K562 (cell line): ENCODE results near the gene ZNF428. TPM values are rescaled to one million over a fixed set of nuclear protein-coding genes. Genes with fewer than 3 reads are reported as not detected.

Experiments
- DACH1 ChIP-seq: fragments of 450-650 bp; IDR thresholded peaks from 2 replicates; pipeline ENCODE4 v1.6.1; 2018; ENCODE audit not compliant: partially characterized antibody
- MAFF ChIP-seq: IDR thresholded peaks from 2 replicates; pipeline ENCODE4 v1.6.1; 2012; ENCODE audit warnings: low read length, improper control_type of control experiment
- MCM7 ChIP-seq, 2 experiments: fragments of 450-650 bp; IDR thresholded peaks; 2 replicates each; pipeline ENCODE4 v1.6.1; 2016 to 2018
- NFE2 ChIP-seq: IDR thresholded peaks from 2 replicates; pipeline ENCODE4 v1.6.1; 2014; ENCODE audit warnings: antibody characterized with exemption, low read depth
- RFX1 ChIP-seq: fragments of 450-650 bp; IDR thresholded peaks from 2 replicates; pipeline ENCODE4 v1.6.1; 2016; ENCODE audit warnings: mild to moderate bottlenecking, moderate library complexity
- SIRT6 ChIP-seq: IDR thresholded peaks from one replicate; pipeline ENCODE4 v1.6.1; 2012; ENCODE audit warnings: low read depth, mild to moderate bottlenecking, control low read depth, inconsistent platforms, low read length, moderate library complexity
- STAG1 ChIP-seq: sonication (generic); formaldehyde crosslinking; IDR thresholded peaks from 2 replicates; pipeline ENCODE4 v1.5.0; 2020; ENCODE audit warnings: missing genetic modification reagents, borderline replicate concordance
- TEAD1 ChIP-seq, 2 experiments: fragments of 450-650 bp in 1 of 2; sonication (generic) in 1 of 2; formaldehyde crosslinking; IDR thresholded peaks; 2 replicates each; pipeline versions ENCODE4 v1.4.0 to v1.8.0; 2020 to 2022; ENCODE audit warnings: mild to moderate bottlenecking in 2 of 2, missing genetic modification reagents in 1 of 2
- THRB ChIP-seq: fragments of 450-650 bp; formaldehyde crosslinking; conservative IDR thresholded peaks from 2 replicates; pipeline ENCODE4 v1.4.0; 2022; ENCODE audit warnings: mild to moderate bottlenecking, missing genetic modification characterization
- ZKSCAN1 ChIP-seq: fragments of 150-350 bp; IDR thresholded peaks from 2 replicates; pipeline ENCODE4 v1.6.1; 2016; ENCODE audit warnings: low read depth, low read length
- ZKSCAN8 ChIP-seq: fragments of 200-800 bp; sonication (Bioruptor generic); IDR thresholded peaks from 2 replicates; pipeline ENCODE4 v1.6.1; 2016; ENCODE audit warnings: missing genetic modification characterization, missing compliant biosample characterization
- ZNF584 ChIP-seq: fragments of 200-800 bp; sonication (Bioruptor generic); IDR thresholded peaks from 2 replicates; pipeline ENCODE4 v1.6.1; 2016; ENCODE audit warnings: low read depth, mild to moderate bottlenecking, missing genetic modification characterization, missing compliant biosample characterization
- ZNF592 ChIP-seq: fragments of 450-650 bp; IDR thresholded peaks from 2 replicates; pipeline ENCODE4 v1.6.1; 2017; ENCODE audit warnings: antibody characterized with exemption, mild to moderate bottlenecking
- polyA plus RNA-seq, 8 experiments: library from polyadenylated mRNA; depleted of rRNA in 4 of 8; stranded (reverse) in 5 of 8; unstranded in 3 of 8; fragments of >200 nt; fragmentation: Nextera tagmentation in 2 of 8; fragmentation: Illumina TruSeq in 1 of 8; extraction: Ambion mirVana in 2 of 8; extraction: Trizol in 1 of 8; gene quantifications; 2 replicates each; pipeline versions ENCODE4 v1.2.1 to v1.2.3, GENCODE V29; 2011 to 2014; ENCODE audit warnings: inconsistent platforms in 1 of 8, missing spikeins in 1 of 8
- total RNA-seq, 7 experiments: library from RNA; depleted of rRNA in 6 of 7; stranded (reverse); fragments of >200 nt in 6 of 7; fragmentation: Illumina TruSeq in 2 of 7; extraction: Trizol in 2 of 7; gene quantifications; 2 replicates each; pipeline versions ENCODE4 v1.2.1 to v1.2.3, GENCODE V29; 2011 to 2021; ENCODE audit warnings: low replicate concordance in 1 of 7
- TF ChIP-seq, protein P1 (sequence below), 2 experiments: fragments of 450-650 bp; formaldehyde crosslinking in 1 of 2; IDR thresholded peaks; 2 replicates each; pipeline versions ENCODE4 v1.4.0 to v1.6.1; 2014 to 2020; ENCODE audit warnings: mild to moderate bottlenecking in 2 of 2, borderline replicate concordance in 1 of 2, low read depth in 1 of 2

Gene ZNF428
- total and polyA plus RNA-seq, 9 of the 15 experiments (the other 6 are each of a cell fraction or from before 2014, with no cell fraction given): 0.15 to 85.7 (median 15.9) TPM

GRCh38 chr19:43619262-43620060, at the start of gene ZNF428 (continued):
- TF ChIP-seq ZNF592: peak; percentile 96
- TF ChIP-seq ZKSCAN1: no peak
- TF ChIP-seq TEAD1 (CRISPR knock-in tag; IDR thresholded peaks at IDR 0.05): 0 out of 4 replicates have a peak, but pooled peaks have one; percentile 3 to 73
- no peak for TF ChIP-seq ZNF584 (CRISPR knock-in tag)
- TF ChIP-seq STAG1 (CRISPR knock-in tag): no peak
- TF ChIP-seq NFE2: peak; percentile 54; the same call in 1 of the 2 replicates
- TF ChIP-seq DACH1: no peak
- TF ChIP-seq MAFF: no peak
- no peak for TF ChIP-seq SIRT6
- TF ChIP-seq, protein P1, sequence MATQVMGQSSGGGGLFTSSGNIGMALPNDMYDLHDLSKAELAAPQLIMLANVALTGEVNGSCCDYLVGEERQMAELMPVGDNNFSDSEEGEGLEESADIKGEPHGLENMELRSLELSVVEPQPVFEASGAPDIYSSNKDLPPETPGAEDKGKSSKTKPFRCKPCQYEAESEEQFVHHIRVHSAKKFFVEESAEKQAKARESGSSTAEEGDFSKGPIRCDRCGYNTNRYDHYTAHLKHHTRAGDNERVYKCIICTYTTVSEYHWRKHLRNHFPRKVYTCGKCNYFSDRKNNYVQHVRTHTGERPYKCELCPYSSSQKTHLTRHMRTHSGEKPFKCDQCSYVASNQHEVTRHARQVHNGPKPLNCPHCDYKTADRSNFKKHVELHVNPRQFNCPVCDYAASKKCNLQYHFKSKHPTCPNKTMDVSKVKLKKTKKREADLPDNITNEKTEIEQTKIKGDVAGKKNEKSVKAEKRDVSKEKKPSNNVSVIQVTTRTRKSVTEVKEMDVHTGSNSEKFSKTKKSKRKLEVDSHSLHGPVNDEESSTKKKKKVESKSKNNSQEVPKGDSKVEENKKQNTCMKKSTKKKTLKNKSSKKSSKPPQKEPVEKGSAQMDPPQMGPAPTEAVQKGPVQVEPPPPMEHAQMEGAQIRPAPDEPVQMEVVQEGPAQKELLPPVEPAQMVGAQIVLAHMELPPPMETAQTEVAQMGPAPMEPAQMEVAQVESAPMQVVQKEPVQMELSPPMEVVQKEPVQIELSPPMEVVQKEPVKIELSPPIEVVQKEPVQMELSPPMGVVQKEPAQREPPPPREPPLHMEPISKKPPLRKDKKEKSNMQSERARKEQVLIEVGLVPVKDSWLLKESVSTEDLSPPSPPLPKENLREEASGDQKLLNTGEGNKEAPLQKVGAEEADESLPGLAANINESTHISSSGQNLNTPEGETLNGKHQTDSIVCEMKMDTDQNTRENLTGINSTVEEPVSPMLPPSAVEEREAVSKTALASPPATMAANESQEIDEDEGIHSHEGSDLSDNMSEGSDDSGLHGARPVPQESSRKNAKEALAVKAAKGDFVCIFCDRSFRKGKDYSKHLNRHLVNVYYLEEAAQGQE (IDR thresholded peaks at IDR 0.05; ENCODE audit: borderline replicate concordance): peak; percentile 95
- TF ChIP-seq, protein P1 (CRISPR knock-in tag; IDR thresholded peaks at IDR 0.05; ENCODE audit: low read depth): 0 out of 2 replicates have a peak, but pooled peaks have one; percentile 75
- no peak for TF ChIP-seq MCM7 (IDR thresholded peaks at IDR 0.05)
- TF ChIP-seq RFX1: no peak; the same call in 1 of the 2 replicates
- no peak; the same call in 1 of the 2 replicates for TF ChIP-seq THRB (CRISPR knock-in tag)
- TF ChIP-seq ZKSCAN8 (CRISPR knock-in tag): no peak
